Prostate gland (tissue), 2 donors: Measurements from ENCODE around the gene FARP2. TPM values are rescaled to one million over a fixed set of nuclear protein-coding genes. Genes with fewer than 3 reads are reported as not detected.
A peak's percentile ranks its signal among the peaks of the same experiment; 100 is the strongest.

ENCODE experiments used
- DNase-seq: peaks from one replicate; pipeline ENCODE4 v3.0.0-alpha.2; 2019; ENCODE audit warnings: low spot score
- H3K27ac ChIP-seq, 2 donors: fragments of 200-600 bp; sonication (generic); 2 replicates each; pipeline ENCODE4 v1.5.1; 2017 to 2019
- H3K27me3 ChIP-seq: fragments of 200-600 bp; sonication (generic); replicated peaks from 2 replicates; pipeline ENCODE4 v1.5.1; 2019; ENCODE audit not compliant: insufficient read depth
- H3K36me3 ChIP-seq, 2 donors: fragments of 200-600 bp; sonication (generic); 1 replicate in 1 of 2; 2 replicates in 1 of 2; pipeline versions ENCODE4 v1.5.1 to v1.8.1; 2017 to 2019
- H3K4me1 ChIP-seq: fragments of 200-600 bp; sonication (generic); replicated peaks from 2 replicates; pipeline ENCODE4 v1.5.1; 2019
- H3K4me3 ChIP-seq, 2 donors: fragments of 200-600 bp; sonication (generic); 2 replicates each; pipeline ENCODE4 v1.5.1; 2017 to 2019
- H3K9me3 ChIP-seq: fragments of 200-600 bp; sonication (generic); 2 replicates; pipeline ENCODE4 v1.5.1; 2017
- POLR2A ChIP-seq: fragments of 450-650 bp; IDR thresholded peaks from one replicate; pipeline ENCODE4 v1.6.1; 2016; ENCODE audit warnings: antibody characterized with exemption, mild to moderate bottlenecking
- POLR2AphosphoS5 ChIP-seq: sonication (generic); formaldehyde crosslinking; IDR thresholded peaks from one replicate; pipeline ENCODE4 v1.6.1; 2017; ENCODE audit warnings: antibody characterized with exemption
- WGBS: methylation state at CpG from one replicate; pipeline ENCODE4 v1.1.5; 2018; 5-methylcytosine and 5-hydroxymethylcytosine counted together
- intact Hi-C: fragments of 100-400 bp; cut with DNase I; formaldehyde crosslinking; loops from one replicate; pipeline ENCODE4 v1.14.2; 2022
- total RNA-seq, 2 donors: library from RNA; depleted of rRNA; stranded (reverse); fragments of >200 nt; gene quantifications; one replicate each; pipeline ENCODE4 v1.1.0, GENCODE V29; 2016
- TF ChIP-seq, protein P1 (sequence below), 4 experiments: fragments of 200-600 bp in 2 of 4; fragments of 450-650 bp in 2 of 4; sonication (generic) in 2 of 4; IDR thresholded peaks; 1 replicate in 3 of 4; 2 replicates in 1 of 4; pipeline ENCODE4 v1.5.1; 2016 to 2019; ENCODE audit warnings: antibody characterized with exemption in 4 of 4, mild to moderate bottlenecking in 2 of 4, moderate library complexity in 2 of 4

Gene FARP2
- total RNA-seq, 2 donors from 2014 or later: 32.4 to 35.9 TPM

DNA sequence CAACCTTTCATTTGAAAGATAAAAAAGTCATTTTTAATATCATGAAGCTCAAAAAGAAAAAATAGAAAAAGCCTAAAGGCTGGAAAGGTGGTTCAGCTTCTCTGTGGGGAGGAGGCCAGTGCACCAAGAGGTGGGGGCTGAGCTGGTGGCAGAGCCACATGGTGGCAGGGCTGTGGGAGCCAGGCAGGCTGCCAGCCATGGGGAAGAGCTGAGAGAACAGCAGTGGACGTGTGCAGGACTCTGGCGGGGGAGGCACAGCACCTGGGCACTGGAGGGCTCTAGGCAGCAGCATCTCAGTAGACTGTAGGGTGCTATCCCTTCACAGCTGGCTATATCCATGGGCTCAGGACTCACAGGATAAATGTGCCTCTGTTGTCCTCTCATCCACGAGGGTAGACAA, 104.5 kb downstream of the FARP2 start:
- Histone ChIP-seq H3K4me3 (no peak overlapping the region), H3K27ac (no peak overlapping the region), H3K27me3 (no peaks in the 10 kb centered on the region), H3K36me3 (no peaks in the 10 kb centered on the region), H3K9me3 (no peaks in the 10 kb centered on the region), H3K4me1 (peaks cover 7% of the 10 kb centered on the region)
- no peak for DNase-seq
- TF ChIP-seq POLR2A: no peak
- no peak for TF ChIP-seq POLR2AphosphoS5
- TF ChIP-seq, protein P1, sequence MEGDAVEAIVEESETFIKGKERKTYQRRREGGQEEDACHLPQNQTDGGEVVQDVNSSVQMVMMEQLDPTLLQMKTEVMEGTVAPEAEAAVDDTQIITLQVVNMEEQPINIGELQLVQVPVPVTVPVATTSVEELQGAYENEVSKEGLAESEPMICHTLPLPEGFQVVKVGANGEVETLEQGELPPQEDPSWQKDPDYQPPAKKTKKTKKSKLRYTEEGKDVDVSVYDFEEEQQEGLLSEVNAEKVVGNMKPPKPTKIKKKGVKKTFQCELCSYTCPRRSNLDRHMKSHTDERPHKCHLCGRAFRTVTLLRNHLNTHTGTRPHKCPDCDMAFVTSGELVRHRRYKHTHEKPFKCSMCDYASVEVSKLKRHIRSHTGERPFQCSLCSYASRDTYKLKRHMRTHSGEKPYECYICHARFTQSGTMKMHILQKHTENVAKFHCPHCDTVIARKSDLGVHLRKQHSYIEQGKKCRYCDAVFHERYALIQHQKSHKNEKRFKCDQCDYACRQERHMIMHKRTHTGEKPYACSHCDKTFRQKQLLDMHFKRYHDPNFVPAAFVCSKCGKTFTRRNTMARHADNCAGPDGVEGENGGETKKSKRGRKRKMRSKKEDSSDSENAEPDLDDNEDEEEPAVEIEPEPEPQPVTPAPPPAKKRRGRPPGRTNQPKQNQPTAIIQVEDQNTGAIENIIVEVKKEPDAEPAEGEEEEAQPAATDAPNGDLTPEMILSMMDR (IDR thresholded peaks at IDR 0.05): no peak
- WGBS: 79% methylated on average over 3 of the region's 3 CpGs
- intact Hi-C loops: no loop called here

DNA sequence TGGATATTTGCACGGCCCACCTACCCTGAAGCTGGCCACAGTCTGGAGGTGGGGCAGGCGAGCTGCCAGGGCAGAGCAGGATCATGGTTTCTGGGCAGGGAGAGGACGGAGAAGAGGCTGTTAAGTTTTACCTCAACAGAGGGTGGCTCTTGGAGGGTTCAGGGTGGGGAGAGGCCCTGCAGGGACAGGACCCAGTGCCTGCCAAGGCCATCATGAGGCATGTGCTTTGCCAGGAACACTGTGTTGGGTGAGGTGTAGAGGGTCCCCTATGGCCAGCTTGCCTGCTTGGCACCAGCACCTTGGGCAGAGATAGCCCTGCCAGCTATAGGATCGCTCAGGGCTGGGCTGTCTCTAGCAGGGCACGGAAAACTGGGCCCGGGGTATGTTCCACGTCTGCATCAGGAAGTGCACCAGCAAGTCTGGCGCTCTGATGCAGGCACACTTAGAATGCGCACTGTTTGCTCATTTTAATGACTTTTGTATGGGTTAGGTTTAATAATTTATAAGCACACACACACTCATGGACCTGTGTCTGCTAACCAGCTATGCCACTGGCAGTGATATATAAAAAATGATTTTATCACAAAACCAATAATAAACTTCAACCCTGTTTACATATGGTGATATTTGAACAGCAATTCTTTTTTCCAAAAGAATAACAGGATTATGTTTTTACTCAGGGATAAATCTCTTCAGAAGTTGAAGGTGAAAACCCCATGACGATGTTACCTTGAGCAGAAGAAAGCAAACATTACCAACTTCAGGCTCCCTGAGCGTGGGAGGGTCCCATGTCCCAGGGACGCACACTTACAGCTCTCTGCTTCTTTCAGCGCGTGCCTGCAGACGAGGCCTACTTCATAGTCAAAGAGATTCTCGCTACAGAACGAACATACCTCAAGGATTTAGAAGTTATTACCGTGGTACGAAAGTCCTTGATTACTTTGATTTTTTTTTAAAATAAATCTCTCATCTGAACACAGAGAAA, 105.9 kb downstream of the FARP2 start:
- H3K27ac ChIP-seq: peak overlapping the region; percentile 5 to 35
- no peak overlapping the region for H3K4me3 ChIP-seq
- intact Hi-C loops: no loop called here
- H3K4me1 ChIP-seq: peaks cover 7% of the 10 kb centered on the region
- 58% methylated on average over 19 of the region's 19 CpGs for WGBS
- DNase-seq: peak; percentile 33
- no peaks in the 10 kb centered on the region for H3K9me3 ChIP-seq
- H3K27me3 ChIP-seq: no peaks in the 10 kb centered on the region
- TF ChIP-seq, protein P1 (IDR thresholded peaks at IDR 0.05): no peak
- peak; percentile 63 for TF ChIP-seq POLR2AphosphoS5
- no peaks in the 10 kb centered on the region for H3K36me3 ChIP-seq

GRCh38 chr2:241463276-241464135, 107.4 kb downstream of the FARP2 start:
- Histone ChIP-seq H3K4me3 (no peak overlapping the region), H3K27me3 (no peaks in the 10 kb centered on the region), H3K36me3 (no peaks in the 10 kb centered on the region), H3K4me1 (peaks cover 7% of the 10 kb centered on the region), H3K9me3 (no peaks in the 10 kb centered on the region), H3K27ac (no peak overlapping the region)
- TF ChIP-seq, protein P1 (IDR thresholded peaks at IDR 0.05): no peak
- TF ChIP-seq POLR2AphosphoS5: no peak
- no peak for TF ChIP-seq POLR2A
- DNase-seq: no peak
- 96% methylated on average over 18 of the region's 18 CpGs for WGBS
- intact Hi-C loops: no loop called here

DNA sequence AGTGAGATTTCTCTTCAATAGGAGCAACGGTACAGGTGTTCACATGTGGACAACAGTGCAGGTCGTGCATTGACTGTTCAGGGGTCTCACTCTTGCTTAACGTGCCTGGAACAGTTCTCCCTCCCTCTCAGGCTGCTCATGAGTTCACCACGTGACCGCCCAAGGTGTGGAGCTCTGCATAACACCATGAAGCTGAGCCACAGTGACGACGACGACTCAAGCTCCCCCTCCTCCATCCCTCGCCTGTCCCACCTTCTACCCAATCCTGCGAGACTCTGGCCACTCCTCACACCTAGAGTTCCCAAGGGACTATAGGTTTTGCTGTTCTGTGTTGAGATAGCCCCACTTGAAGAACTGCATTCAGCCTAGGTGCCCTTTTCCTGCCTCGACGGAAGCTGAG, 109.5 kb downstream of the FARP2 start:
- Histone ChIP-seq H3K36me3 (no peaks in the 10 kb centered on the region), H3K9me3 (no peaks in the 10 kb centered on the region), H3K4me3 (no peak overlapping the region), H3K4me1 (peaks cover 7% of the 10 kb centered on the region), H3K27ac (no peak overlapping the region), H3K27me3 (no peaks in the 10 kb centered on the region)
- no peak for DNase-seq
- WGBS: 79% methylated on average over 12 of the region's 12 CpGs
- intact Hi-C loops: no loop called here
- no peak for TF ChIP-seq POLR2AphosphoS5
- TF ChIP-seq, protein P1 (IDR thresholded peaks at IDR 0.05): no peak
- no peak for TF ChIP-seq POLR2A
